Suppressor macrophage treated with lipopolysaccharide for 1 hour (primary cell): Measurements from ENCODE around the gene MTG2.

ENCODE experiments used
- DNase-seq, 3 donors: peaks; one replicate each; pipeline ENCODE4 v3.0.0-alpha.2; 2020 to 2022

MTG2 gene

DNA sequence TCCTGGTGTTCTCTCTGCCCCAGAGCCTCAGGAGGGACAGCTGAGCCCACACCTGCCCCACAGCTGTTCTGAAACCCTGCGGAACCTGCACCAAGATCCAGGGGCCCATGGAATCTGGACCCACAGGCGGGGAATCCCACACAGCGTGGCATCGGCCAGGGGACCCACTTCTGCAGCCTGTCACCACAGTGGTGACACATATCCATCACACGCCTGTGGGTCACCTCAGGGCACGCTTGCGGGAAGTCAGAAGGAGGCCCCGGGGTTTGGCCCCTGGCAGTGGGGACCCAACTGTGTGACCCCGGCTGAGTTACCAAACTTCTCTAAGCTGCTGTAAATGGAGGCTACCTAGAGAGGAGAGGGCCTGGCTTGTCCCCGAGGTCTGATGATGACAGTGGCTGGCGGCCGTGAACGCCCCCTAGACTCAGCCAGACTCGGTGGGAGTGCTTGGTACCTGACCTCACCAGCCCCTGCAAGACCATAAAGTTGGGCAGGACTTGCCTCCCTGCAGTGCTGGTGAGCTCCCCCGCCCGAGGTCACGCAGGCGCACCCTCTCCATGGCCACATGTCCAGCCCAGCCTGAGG, 39.5 kb downstream of the MTG2 start:
- DNase-seq: no peak

DNA sequence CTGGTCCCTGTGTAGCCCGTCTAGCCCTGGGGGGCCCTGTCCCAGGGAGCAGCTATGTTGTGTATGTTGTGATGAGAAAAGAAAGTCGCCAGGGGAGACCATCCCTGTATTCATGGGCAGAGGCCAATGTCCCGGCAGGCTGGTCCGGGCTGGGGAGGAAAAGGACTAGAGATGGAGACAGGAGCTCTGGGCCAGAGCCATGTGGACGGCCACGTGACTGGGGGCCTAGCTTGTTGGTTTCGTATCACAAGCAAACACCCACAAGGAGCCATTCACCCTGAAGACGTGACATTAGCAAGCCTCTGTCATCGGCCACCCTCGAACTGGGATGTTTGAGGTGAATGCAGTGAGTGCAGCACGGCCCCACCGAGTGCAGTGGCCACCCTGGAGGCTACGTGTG, 40.1 kb downstream of the MTG2 start:
- DNase-seq: no peak

DNA sequence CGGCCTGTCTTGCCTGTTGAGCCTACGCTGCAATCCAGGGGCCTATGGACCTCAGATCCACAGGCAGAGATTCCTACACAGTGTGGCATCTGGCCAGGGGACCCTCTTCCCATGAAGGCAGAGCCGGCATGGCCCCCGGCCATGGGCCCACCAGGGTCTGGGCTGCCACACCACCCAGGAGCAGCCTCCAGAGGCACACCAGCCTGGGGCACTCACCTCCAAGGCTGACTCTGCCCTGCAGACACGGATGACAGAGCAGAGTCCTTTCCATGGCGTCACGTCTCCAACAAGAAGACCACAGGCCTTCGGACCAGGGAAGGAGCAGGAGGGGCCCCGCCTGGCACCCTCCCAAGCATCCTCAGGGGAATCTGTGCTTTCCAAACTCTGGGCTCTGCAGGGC, 40.7 kb downstream of the MTG2 start:
- DNase-seq: no peak

DNA sequence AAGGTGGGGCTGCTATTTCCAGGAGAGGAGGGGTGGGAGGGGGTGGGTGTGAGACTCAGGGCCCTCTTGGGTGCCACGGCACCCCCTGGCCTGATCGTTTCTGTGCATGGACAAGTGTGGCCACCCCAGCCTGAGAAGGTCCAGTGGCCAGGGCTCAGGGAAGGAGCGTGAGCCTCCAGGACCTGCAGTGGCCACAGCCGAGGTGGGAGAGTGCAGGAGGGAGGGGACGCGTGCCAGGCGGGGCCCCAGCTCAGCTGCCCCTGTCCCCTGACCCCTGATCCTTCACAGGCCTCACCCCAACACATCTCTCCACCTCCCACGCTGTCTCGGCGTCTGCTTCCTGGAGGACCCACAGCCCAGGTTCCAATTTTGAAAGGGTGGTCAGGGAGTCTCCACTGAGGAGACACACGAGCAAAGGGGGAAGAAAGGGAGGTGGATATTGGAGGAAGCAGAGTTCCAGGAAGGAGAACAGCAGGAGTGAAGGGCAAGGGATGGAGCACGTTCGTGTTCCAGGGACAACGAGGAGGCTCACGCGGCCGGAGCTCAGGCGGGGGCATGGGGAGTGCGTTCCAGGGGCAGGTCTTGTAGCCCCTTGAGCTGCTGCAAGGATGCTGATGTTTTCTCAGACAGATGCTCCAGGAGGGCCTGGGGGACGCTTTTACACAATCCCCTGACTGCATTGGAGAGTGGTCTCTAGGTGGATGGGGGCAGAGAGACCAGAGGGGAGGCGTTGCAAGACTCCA, 41.5 kb downstream of the MTG2 start:
- DNase-seq: no peak

DNA sequence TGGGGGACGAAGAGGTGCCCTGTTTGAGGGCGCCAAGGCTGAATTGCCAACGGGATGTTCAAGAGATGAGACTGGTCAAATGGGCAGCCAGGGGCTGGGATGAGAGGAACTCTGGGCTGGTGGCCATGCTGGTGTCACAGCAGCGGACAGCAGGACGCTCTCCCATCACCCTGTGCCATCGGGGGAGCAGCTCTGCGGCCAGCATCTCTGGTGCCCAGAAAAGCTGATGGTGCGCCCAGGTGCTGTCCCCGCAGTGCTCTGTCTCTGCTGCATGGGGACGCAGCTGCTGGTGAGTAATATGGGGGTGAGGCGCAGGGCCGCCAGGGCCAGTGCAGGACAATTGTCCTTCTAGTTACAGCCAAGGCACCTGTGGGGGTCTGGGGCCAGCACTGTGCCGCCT, 42.2 kb downstream of the MTG2 start:
- no peak for DNase-seq

DNA sequence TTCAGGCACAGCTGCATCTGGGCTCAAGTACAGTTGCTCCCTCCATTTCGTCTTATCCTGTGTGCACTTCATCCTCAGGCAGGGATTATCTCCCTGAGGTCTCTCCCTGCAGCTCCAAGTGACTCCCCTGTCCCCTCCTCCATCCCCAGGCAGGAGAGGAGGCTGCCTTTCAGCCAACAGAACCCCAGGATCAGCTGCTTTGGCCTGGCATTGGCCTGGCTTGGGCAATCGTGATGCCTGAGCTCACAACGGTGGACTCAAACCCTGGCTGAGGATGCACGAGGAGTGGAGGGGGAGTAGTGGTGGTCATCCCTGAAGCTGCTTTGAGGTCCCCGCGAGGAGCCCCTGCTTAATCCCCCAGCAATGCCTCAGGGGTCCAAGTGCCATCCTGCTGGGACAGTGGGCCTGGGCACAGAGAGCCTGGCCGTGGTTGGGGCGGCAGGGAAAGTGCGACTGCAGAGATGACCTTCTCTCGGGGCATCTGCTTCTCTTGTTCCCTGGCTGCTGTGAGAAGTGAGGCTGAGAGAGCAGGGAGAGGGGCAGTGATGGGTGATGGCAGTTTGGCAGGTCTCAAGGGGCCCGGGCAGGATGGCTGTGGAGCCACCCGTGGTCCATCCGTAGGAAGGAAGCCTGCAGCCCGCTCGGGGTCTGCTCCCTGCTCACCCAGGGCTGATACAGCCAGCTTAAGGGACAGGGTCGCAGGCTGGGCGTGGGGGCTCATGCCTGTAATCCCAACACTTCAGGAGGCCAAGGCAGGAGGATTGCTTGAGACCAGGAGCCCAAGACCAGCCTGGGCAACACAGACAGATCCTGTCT, 43.2 kb downstream of the MTG2 start:
- no peak for DNase-seq

DNA sequence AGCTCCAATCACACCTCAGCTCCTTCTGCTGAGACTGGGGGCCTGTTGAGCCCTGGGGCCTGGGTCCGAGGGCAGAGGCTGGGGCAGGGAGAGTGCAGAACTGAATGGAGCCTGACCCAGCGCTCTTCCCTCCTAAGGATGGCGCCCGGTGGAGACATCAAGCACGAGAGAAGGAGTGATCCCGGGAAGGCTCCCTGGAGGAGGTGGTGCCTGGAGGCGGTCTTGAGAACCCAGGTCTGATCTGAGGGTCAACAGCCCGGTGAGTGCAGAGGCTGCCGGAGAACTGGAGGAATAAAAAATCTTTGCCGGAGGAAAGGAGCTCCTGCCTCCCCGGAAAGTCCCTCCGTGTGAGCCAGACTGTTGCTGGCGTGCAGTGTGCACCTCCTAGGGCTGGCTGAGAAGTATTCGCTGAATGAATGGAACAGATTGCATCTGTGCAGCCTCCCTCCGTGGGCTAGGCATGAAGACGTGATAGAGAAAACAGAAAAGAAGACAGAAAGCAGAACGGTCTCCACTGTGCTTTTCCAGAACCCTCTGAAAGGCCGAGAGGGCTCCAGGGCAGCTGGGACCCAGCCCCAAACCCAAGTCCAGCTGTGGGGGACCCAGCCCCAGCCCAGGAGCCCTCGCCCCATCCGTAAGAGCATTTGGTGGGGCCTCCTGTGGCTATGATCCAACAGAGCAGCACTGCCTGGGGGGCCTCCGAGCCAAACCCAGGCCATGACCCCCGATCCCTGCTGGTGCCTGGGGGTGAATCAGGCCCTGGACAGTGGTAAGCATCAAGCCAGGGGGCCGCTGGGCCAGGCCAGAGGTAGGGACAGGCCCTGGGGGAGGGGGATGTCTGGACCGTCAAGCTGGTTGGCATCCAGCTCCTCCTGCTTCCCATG, 44.1 kb downstream of the MTG2 start:
- DNase-seq: no peak

DNA sequence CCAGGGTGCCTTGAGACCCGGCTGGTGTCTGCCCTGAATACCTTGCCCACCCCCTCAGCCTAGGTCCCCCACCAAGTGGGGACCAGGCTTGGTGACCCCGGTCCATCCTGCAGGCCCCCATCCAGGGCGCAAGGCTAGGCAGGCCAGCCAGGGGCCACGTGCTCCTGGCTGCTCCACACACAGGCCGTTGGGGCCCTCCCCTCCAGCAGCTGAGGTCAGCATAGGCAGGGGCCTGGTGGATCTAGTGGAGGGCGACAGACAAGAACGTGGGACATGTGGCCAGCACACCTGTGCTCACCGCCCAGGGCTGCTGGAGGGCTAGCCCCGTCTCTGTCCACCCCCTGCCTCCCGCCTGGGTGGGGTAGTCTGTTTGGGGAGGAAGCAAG, 44.8 kb downstream of the MTG2 start:
- DNase-seq: no peak

DNA sequence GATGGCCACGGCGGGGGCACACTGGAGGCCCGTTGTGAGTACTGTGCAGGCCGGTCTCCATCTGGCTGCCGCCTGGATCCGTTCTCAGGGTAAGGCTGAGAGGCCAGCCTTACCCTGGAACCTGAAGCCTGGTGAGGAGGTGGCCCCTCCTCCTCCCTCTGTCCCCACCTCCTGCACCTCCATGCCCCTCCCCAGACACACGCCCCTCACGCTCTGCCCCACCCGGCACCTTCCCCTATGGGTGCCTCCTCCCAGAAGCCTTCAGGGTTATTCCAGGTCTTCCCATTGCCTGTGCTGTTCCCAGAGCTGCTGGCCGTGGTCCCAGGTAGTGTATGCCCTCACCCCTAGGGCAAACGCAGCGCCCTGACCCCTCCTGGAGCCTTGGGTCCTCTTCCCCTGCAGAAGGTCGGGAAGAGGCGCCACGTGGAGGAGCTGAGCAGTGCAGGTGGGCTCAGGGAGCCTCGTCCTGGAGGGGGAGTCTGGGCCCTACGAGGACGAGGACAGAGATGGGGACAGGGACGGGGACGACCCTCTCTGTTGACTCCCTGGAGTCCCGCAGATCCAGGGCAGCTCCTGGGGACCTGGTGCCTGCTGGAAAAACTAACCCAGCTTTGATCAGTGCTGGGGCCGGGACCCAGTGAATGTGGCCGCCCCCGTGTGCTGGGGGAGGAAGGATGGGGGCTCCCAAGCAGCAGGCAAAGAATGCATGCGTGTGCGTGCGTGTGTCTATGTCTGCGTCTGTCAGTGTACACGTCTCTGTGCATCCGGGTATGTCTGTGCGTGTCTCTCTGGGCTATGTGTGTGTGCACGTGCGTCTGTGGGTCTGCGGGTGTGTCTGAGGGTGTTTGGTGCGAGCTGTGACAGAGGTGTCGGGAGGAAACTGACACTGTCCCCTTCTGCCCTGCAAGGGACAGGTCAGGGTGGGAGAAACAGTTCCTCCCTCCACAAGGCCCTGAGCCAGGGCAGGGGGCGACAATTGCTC, 45.4 kb downstream of the MTG2 start:
- DNase-seq: no peak

DNA sequence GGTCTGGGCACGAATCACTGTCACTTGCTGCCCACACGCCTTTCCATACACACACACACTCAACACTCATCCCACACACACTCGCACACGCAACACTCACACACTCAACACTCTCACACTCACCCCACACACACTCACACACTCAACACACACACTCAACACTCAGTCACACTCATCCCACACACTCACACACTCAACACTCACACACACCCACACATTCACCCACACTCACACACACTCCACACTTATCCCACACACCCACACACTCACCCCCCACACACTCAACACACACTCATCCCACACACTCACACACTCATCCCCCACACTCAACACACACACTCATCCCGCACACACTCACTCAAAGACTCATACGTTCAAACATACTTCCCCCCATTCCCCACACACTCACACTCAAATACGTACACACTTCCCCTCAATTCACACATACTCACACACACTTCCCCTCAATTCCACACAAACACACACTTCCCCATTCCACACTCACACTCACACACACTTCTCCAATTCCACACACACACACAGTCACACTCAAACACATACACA, 46.2 kb downstream of the MTG2 start:
- DNase-seq: no peak

DNA sequence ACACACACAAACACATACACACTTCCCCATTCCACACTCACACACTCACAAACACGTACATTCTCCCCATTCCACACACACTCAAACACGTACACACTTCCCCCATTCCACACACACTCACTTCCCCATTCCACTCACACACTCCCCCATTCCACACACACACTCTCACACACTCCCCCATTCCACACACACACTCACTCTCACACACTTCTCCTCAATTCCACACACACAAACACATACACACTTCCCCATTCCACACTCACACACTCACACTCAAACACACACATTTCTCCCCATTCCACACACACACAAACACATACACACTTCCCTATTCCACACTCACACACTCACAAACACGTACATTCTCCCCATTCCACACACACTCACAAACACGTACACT, 46.8 kb downstream of the MTG2 start:
- no peak for DNase-seq

DNA sequence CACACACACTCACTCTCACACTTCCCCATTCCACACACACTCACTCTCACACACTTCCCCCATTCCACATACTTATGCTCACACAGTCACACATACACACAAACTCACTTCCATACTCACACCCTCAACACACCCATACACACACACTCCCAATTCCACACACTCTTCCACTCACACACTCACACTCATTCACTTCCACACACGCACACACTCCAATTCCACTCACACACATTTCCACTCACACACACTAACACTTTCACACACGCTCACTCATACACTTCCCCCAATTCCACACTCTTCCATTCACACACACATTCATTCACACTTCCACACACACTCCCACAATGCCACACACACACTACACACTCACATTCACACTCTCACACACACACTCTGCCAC, 47.4 kb downstream of the MTG2 start:
- no peak for DNase-seq

DNA sequence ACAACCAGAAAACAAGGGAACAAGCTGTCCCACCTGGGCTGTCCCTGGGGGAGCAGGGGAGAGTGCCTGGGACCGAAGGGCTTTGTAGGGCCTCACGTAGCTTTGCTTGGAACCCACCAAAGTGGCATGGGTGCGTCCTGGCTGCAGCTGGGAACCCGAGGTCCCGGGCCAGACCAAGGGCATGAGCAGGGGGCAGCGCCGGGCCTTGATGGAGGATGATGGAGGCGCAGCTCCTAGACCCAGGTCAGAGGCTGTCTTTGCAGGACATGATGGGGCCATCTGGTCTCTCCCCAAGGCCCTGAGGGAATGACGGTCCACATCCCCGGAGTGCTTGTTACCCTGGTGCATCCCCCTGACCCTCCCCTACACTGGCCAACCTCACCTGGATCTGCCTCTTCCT, 47.9 kb downstream of the MTG2 start:
- DNase-seq: no peak

DNA sequence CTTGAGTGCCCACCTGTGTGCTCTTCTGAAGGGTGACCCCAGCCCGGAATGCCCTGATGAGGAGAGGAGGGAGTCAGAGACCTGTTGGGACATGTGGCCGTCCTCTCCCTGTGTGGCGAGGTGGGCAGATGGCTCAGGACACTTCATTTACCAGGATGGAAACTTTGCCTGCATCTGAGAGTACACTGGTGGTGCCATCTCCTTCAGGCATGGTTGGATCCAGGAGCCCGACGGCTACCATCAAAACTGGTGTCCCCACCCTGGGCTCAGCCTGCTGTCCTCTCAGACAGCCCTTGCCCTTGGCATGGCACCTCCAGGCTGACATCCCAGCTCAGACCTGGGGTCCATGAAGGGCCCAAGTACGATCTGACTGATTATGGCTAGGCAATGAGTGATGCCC, 48.5 kb downstream of the MTG2 start:
- DNase-seq: no peak

DNA sequence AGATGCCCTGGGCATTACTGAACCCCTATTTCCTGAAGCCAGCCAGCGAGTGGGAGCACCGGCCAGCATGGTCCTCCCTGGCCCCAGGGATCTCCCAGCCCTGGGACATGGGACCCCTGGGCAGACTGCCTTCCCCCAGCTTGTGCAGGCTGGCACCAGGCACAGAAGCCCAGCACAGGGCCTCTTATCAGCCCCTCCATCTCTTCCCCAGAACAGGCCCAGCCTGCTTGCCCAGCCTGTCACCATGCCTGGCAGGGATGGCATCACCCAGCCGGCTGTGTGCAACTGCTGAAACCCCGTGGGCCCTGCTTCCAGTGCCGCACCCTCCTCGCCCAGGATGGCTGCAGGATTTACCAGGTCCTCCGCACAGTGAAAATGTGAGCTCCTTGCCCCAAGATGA, 49.4 kb downstream of the MTG2 start:
- no peak for DNase-seq

DNA sequence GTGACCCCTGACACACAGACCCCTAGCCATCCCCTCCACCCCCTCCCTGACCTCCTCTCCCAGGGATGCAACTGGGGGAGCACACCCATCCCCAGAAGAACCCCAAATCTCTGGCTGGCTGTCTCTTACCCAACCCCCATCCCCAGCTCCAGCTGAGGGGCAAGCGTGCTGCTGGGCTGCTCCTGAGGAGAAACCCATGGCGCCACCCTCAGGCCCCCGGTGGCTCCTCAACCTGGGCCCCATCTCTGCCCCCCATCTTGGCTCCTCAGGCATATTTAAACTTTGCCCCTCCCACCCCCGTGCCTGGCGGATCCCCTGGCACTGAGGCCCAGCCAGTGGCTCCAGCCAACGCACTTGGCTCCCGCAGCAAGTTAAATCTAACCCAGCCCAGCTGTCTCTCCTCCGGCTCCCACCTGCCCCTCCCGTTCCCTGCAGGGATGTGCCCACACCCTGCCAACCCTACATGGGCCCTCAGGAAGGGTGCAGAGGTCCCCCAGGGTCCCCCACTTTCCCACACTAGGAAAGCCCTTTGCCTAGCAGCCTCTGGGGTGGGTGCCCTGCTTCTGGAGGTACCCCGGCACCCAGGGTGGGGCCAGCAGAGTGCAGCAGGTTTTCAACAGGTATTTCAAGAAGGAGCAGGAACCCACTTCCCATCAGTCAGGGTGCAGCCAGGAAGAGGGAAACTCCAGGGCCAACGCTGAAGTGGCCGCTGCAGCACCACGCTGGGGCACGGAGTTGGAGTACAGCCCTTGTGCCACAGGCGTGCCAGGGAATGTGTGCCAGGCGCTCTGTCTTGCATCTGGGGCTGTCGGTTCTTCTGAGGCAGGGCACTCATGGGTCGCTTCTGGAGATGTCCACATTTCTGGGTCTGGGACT, 50.2 kb downstream of the MTG2 start:
- no peak for DNase-seq

DNA sequence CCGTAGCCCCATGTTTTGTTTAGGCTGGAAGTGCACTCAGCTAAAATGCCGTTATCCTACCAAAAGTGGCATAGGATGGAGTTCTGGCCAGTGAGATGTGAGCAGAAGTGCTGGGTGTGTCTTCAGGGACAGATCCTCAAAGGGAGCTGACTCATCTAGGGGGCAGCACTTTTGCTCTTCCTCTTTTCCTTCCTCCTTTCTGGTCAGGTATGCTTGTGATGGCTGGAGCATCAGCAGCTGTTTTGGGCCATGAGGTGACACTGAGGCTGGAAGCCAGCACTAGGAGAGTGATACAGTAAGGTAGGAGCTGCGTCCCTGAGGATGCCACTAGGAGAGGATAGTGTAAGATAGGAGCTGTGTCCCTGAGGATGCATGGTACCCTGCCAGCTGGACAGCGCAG, 50.9 kb downstream of the MTG2 start:
- DNase-seq: no peak

DNA sequence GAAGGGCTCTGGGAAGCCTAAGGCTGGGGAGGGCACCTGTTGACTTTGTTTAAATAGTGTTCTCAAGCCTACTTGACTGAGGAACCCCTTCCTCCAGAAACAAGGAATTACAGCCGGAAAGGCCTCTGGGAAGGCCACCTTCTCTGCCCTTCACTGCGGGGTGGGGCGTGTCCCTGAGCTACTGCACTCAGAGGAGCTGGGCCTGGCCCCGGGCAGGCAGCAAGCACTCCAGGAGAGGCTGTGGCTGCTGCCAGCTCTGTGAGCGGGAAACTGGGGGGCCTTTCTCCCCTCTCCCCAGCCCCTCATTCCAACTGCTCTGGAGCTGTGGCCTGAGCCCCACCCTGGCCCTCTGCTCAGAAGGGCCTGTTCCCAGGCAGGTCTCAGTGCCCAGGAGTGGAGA, 51.5 kb downstream of the MTG2 start:
- DNase-seq: no peak

DNA sequence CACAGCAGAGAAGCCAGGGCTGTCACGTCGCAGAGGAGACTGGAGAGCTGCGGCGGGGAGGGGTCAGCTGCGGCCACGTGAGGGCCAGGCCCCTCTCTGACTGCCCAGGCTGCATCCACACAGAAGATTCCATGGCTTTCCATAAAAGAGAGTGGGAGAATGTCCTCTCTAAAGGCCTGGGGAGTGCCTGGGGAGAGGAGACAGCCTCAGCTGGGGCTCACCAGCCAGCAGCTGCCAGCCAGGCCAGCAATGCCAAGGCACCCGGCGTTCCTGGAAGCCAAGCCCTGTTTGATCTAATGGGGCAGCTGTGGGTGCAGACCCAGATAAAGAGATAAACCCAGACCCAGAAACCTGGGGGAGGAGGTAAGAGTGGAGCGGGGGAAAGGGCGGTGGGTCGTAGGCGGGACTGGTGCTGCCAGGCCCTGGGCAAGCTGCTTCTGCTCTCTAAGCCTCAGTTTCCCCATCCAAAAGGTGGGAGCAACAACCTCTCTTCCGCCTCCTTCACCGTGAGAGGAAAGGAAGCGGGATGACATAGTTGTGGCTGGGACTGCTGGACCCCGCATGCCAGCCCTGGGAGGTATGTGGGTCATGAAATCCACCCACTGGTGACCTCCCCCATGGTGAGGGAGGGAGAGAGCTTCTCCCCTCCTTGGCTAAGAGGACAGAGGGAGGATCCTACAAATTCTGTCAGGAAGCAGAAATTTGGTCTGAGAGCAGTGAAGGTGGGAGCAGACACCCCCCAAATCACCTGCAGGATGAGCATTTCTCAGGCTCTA, 52.4 kb downstream of the MTG2 start:
- no peak for DNase-seq

DNA sequence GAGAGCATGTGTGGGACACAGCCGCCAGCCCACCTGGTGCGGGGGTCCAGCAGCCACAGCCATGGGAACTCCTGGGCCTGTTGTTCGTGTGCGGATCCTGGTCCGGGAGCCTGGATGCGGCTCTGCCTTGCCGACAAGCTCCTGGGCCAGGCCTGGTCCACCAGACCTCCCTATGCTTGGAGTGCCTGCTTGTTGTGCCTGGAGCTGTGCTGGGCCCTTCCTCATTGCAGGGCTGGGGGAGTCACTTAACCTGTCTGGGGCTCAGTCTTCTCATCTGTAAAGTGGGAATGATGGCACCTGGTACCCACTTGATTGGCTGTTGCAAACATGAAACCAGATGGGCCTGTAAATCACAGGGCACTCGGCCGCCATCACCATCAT, 52.9 kb downstream of the MTG2 start:
- DNase-seq: no peak
